Lower lobe of right lung (tissue), 2 donors: ENCODE results near the gene RARA. TPM values are rescaled to one million over a fixed set of nuclear protein-coding genes. Genes with fewer than 3 reads are reported as not detected.
A peak's percentile ranks its signal among the peaks of the same experiment; 100 is the strongest.

Experiments
- ATAC-seq, 2 donors: fragments of 200-7000 bp; cut with Tn5 transposase; one replicate each; pipeline ENCODE4 v1.9.1; 2020 to 2022; ENCODE audit warnings: mild to moderate bottlenecking in 2 of 2, moderate library complexity in 2 of 2
- DNase-seq: peaks from one replicate; pipeline ENCODE4 v3.0.0-alpha.2; 2020
- H3K27ac ChIP-seq: fragments of 200-600 bp; one replicate; pipeline ENCODE4 v1.8.0; 2022
- H3K27me3 ChIP-seq: fragments of 200-600 bp; one replicate; pipeline ENCODE4 v1.8.0; 2022; ENCODE audit warnings: low read depth
- H3K36me3 ChIP-seq: fragments of 200-600 bp; one replicate; pipeline ENCODE4 v1.8.0; 2022; ENCODE audit warnings: mild to moderate bottlenecking
- H3K4me1 ChIP-seq: fragments of 200-600 bp; one replicate; pipeline ENCODE4 v1.8.0; 2022
- H3K4me3 ChIP-seq: fragments of 200-600 bp; one replicate; pipeline ENCODE4 v1.8.0; 2022; ENCODE audit warnings: mild to moderate bottlenecking
- H3K9me3 ChIP-seq: fragments of 200-600 bp; one replicate; pipeline ENCODE4 v1.8.0; 2022
- intact Hi-C: fragments of 100-400 bp; cut with DNase I; formaldehyde crosslinking; loops from one replicate; pipeline ENCODE4 v1.11.0; 2022
- total RNA-seq: library from RNA; stranded (reverse); fragmentation: NEBNext Ultra II Directional; extraction: Animal tissue kit (Norgen Biotek cat#: 25700); gene quantifications from one replicate; pipeline ENCODE4 v1.2.1, GENCODE V29; 2021
- TF ChIP-seq, protein P1 (sequence below): fragments of 200-600 bp; IDR thresholded peaks from one replicate; pipeline ENCODE4 v1.8.0; 2022; ENCODE audit warnings: antibody characterized with exemption, mild to moderate bottlenecking
- donor health status: DM: no; HTN: yes; CAD: no; lungs with severe emphysema.

Gene RARA
- total RNA-seq, 1 donor from 2014 or later = 82.6 TPM

DNA sequence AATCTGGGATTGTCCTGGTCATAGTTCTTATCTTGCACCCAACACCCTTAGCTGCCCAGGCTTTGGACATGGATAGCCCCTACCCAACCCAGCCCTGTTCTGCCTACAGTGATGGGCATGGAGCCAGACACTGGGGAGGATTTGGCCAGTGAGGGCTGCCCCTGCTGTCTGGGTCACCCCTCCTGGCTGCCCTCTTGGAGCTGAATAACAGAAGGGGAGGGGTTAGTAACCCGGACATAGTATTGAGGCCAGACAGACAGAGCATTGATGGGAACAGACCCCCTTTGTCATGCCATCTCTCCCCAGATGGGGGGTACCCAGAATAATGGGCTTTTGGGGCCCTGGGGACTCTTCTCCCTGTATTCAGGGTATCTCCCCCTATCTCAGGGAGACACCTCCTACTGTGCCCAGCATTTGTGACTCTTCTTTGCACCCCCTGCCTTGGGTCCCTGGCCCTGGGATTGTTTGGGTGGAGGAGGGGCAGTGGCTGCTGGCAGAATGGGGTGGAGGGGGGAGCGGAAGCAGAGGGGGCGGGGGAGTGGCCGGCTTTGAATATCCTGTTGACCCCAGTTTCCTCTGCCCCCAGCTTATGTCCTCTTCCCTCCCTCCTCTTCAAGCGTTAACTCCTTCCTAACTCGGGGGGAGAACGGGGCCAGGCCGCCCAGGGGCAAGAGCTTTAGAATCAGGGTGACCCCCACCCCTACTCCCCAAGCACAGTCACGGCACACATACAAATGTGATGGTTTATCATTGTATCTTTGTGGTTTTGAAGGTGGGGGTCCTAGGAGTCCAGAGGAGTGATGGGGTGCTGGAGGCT is 38.5 kb downstream of the RARA start:
- Histone ChIP-seq H3K27me3 (no peaks in the 10 kb centered on the region), H3K4me3 (peak overlapping the region; percentile 33), H3K9me3 (no peaks in the 10 kb centered on the region), H3K4me1 (peaks cover 91% of the 10 kb centered on the region), H3K36me3 (peaks cover 45% of the 10 kb centered on the region), H3K27ac (peak overlapping the region; percentile 96)
- DNase-seq (no peak), ATAC-seq (no peak)
- TF ChIP-seq, protein P1, sequence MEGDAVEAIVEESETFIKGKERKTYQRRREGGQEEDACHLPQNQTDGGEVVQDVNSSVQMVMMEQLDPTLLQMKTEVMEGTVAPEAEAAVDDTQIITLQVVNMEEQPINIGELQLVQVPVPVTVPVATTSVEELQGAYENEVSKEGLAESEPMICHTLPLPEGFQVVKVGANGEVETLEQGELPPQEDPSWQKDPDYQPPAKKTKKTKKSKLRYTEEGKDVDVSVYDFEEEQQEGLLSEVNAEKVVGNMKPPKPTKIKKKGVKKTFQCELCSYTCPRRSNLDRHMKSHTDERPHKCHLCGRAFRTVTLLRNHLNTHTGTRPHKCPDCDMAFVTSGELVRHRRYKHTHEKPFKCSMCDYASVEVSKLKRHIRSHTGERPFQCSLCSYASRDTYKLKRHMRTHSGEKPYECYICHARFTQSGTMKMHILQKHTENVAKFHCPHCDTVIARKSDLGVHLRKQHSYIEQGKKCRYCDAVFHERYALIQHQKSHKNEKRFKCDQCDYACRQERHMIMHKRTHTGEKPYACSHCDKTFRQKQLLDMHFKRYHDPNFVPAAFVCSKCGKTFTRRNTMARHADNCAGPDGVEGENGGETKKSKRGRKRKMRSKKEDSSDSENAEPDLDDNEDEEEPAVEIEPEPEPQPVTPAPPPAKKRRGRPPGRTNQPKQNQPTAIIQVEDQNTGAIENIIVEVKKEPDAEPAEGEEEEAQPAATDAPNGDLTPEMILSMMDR = no peak
- intact Hi-C loops = no loop called here

DNA sequence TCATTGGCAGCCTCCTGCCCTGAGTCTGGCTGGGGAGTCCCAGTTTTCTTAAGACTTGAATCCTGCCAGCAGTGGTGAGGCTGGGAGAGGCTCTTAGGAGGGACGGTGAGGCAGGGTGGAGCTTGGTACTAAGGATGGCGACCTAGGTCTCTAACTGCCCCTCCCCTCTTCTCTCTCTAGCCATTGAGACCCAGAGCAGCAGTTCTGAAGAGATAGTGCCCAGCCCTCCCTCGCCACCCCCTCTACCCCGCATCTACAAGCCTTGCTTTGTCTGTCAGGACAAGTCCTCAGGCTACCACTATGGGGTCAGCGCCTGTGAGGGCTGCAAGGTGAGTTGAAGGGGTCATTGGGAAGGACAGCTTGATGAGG is 39.1 kb downstream of the RARA start:
- peak overlapping the region; percentile 96 for H3K27ac ChIP-seq

DNA sequence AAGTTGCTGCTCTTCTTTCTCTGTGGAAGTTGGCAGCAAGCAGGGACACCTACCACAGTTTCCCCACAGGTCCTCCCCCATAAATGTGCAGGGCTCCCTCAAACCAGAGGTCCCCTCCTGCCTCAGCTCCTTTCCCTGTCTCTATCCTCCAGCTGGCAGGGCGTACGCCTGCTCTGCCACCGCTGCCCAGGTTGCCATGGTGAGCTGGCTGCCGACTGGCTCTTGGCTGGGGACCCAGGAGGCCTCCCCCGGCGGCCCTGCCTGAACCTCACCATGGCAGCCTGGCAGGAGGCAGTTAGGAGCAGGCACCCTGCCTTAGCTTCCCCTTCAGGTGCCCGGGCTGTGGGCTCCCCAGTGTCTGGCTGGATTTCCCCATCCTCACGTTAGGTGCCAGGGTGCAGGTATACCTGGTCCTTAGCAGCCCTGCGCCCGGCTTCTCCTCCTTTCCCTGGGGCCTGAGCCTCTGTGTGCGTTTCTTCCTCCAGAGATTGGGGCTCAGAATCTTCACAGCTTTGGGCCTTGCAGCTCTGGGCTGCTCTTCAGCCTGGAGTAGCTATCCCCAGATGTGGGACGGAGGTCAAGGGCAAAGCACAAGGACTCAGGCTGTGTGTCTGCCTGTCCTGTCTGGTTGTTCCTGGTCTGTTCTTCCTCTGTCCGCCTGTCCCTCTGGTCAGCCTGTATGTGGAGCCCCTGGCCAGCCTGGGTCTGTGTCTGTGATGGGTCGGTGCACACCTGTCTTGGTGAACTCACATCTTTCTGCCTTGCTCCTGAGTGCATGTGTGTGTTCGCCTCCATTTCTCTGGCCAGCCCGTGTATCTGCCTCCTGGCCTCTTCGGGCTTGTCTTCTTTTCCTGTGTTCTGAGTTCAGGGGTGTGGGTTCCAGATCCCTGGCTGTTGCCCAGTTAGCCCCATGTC is 39.8 kb downstream of the RARA start:
- Histone ChIP-seq H3K36me3 (peaks cover 58% of the 10 kb centered on the region), H3K4me3 (no peak overlapping the region), H3K27ac (peak overlapping the region; percentile 37), H3K27me3 (no peaks in the 10 kb centered on the region), H3K4me1 (peaks cover 92% of the 10 kb centered on the region), H3K9me3 (no peaks in the 10 kb centered on the region)
- intact Hi-C loops = no loop called here
- TF ChIP-seq, protein P1 = no peak
- DNase-seq (no peak), ATAC-seq (no peak)

More for the DNA sequence above, 39.1 kb downstream of the RARA start:
- no peaks in the 10 kb centered on the region for H3K9me3 ChIP-seq
- peaks cover 51% of the 10 kb centered on the region for H3K36me3 ChIP-seq
- ATAC-seq (no peak), DNase-seq (no peak)
- no peaks in the 10 kb centered on the region for H3K27me3 ChIP-seq
- peak overlapping the region; percentile 33 for H3K4me3 ChIP-seq
- H3K4me1 ChIP-seq = peaks cover 96% of the 10 kb centered on the region
- TF ChIP-seq, protein P1 = no peak
- intact Hi-C loops = no loop called here

DNA sequence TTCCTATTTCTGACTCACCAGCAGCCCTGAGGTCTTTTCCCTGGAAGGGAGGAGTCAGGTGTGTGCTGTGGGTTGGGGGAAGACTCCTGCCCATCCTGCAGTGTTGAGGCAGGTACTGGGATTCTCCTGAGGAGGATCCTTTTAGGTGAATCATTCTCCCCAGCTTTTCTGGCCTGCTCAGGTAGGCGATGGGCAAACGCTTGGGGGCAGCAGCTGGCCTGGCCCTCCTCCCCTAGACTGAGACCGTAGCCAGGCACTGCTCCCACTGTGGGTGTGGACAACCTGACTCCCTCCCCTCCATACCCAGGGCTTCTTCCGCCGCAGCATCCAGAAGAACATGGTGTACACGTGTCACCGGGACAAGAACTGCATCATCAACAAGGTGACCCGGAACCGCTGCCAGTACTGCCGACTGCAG is 40.5 kb downstream of the RARA start:
- Histone ChIP-seq H3K4me1 (peaks cover 87% of the 10 kb centered on the region), H3K27me3 (no peaks in the 10 kb centered on the region), H3K4me3 (no peak overlapping the region), H3K9me3 (no peaks in the 10 kb centered on the region), H3K36me3 (peaks cover 64% of the 10 kb centered on the region), H3K27ac (peak overlapping the region; percentile 37)
- intact Hi-C loops = no loop called here
- DNase-seq = no peak
- peak; percentile 1 to 6 for ATAC-seq
- TF ChIP-seq, protein P1 = no peak

DNA sequence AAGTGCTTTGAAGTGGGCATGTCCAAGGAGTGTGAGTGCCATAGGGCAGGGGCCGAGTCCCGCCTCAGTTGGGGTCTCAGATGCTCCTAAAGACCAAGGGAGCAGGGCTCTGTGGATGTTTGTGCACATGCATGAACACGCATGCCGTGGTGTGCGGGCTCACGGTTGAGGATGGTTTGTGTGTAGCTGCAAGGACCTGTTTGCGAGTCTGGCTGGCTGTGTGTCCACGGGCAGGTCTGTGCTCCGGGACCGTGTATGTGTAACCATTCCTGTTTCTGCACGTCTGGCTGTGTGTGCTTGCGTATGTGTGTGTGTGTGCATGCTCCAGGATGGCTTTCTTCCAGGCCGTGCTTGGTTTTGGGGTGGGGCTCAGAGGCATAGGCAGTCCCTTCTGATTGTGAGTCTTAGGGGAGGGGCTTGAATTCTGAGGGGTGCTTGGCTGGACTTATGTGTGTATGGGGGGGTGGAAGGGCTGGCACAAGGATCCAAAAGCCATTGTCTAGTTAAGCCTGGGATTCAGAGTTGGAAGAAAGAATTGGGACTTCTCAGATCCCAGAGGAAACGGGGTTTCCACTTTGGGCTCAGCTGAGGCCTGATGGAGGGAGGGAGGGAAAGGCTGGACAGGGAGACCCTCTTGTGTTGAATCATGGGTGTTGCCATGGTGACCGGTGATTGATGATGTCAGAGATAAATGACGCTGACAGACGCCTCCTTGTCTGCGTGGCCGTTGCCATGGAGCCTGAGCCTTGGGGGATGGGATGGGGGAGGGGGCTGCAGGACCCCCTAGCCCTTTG is 41.1 kb downstream of the RARA start:
- TF ChIP-seq, protein P1 = no peak
- H3K27me3 ChIP-seq = no peaks in the 10 kb centered on the region
- peak overlapping the region; percentile 37 for H3K27ac ChIP-seq
- intact Hi-C loops = no loop called here
- ATAC-seq = no peak
- no peaks in the 10 kb centered on the region for H3K9me3 ChIP-seq
- DNase-seq = no peak
- peaks cover 87% of the 10 kb centered on the region for H3K4me1 ChIP-seq
- no peak overlapping the region for H3K4me3 ChIP-seq
- H3K36me3 ChIP-seq = peaks cover 70% of the 10 kb centered on the region
